ENCODE data around the gene AFAP1.

AFAP1 gene

DNA sequence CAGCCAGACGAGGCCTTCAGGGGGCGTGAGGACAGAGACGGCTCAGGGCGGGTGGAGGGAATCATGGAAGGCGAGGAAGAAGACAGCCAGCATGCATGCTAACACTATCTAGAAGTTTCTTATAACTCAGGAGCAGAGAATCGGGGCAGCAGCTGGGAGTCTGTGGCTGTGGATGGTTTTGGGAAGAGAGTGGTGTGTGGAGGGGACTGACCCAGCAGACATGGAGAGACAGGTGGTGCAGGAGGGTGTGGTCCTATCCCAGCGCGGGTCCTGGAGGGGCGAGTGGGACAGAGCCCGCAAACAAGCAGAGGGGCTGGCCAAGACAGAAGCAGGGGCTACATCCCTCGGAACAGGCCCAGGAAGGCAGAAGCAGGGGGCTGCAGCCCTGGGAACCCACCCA is 192.1 kb downstream of the AFAP1 start:
- FAIRE-seq = no peak

GRCh38 chr4:7747062-7747385 is 192.6 kb downstream of the AFAP1 start:
- no peak for FAIRE-seq

- FAIRE-seq = no peak
Measured at GRCh38 chr4:7746351-7747061, 193.2 kb downstream of the AFAP1 start.

DNA sequence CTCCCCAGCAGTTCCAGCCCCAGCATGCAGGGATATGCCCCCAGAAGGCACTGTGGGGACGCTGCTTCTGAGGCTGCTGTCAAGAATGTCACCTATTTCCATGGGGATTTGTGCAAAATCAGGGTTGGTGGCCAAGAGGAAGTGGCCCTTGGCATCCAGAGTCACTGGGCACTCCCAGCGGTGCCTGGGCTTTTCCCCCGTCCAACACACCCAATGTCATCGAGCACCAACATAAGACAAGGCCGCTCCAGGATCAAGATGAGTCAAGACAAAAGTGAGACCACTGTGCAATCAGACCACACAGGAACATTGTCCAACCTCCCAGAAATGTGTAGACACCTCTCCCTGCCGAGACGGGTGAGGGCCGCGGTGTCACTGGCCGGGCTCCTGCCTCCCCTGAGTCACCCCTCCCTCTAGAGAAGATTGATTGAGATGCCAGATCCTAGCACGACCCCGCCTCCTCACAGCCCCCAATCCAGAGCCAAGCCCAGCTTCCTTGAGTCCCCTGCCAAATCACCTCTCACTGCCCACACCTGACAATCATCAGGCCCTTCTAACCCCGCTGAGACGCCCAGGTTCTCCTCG is 194.3 kb downstream of the AFAP1 start:
- no peak for FAIRE-seq

- FAIRE-seq = no peak
Measured at GRCh38 chr4:7744142-7744804, 195.4 kb downstream of the AFAP1 start.

DNA sequence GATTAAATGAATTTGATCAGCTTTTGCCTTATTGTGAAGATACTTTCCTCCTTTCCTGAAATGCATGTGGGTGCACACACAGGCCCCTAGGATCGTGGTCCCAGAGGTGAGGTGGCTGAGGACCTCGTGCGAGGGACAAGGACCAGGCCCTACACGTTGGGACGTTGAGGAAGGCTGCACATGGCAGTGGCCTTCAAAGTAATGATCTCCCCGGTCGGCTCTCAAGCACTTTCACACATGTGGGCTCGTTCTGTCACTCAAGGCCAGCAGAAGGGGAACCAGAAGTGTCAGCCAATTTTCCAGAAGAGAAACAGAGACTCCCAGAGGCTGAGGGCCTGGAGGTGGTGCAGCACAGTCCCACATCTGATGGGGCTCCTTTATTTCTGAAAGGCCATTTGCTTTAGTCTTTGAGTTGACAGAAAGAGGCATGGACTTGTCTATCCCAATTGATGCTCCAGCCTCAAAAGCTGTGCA is 196.8 kb downstream of the AFAP1 start:
- no peak for FAIRE-seq

- no peak for FAIRE-seq
Measured at GRCh38 chr4:7741946-7742806, 197.5 kb downstream of the AFAP1 start.

- no peak for FAIRE-seq
Measured at GRCh38 chr4:7740866-7741525, 198.7 kb downstream of the AFAP1 start.

DNA sequence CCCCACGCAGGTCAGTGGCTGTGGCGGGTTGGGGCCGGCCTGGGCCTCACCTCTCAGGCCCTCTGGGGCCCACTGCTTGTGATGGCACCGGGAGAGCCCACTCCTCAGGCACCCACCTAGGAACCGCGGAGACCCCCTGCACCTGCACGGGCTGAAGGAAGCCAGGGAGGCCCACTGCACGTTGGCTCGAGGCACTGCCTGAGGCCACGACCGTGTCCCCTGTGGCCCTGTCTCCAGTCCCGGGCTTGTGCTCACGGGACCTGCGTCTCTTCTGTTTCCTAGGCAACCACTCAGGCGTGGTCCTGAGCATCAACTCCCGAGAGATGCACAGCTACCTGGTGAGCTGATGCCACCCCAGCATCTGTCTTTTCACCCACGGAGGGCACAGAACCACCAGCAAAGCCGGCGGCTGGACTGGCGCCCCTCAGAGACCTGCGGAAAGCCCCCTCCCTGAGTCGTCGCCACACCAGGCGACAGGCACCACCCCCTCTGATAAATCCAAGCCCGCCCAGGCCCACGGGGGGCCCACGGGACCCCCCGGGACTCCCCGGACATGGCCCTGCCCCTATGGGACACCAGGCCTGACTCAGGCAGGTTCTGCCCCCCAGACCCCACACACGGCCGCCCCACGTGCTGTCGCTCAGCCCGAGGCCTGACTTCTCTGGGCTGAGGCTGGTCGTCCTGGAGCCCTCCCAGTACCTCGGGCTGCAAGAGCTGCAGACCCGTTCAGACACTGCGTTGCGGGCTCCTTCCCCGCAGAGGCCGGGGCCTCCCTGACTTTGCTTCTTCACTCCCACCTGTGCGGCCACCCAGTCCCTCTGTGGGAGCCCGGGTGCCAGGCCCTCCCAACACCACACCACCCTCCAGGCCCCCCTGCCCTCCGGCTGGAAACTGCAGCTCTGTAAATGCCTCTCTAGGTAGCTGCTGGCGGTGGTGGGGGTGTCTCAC is 199.5 kb downstream of the AFAP1 start:
- FAIRE-seq = no peak

GRCh38 chr4:7739077-7739917 is 200.4 kb downstream of the AFAP1 start:
- FAIRE-seq = no peak

GRCh38 chr4:7738458-7739076 is 201.1 kb downstream of the AFAP1 start:
- FAIRE-seq = no peak

GRCh38 chr4:7737752-7738457 is 201.8 kb downstream of the AFAP1 start:
- FAIRE-seq = no peak

DNA sequence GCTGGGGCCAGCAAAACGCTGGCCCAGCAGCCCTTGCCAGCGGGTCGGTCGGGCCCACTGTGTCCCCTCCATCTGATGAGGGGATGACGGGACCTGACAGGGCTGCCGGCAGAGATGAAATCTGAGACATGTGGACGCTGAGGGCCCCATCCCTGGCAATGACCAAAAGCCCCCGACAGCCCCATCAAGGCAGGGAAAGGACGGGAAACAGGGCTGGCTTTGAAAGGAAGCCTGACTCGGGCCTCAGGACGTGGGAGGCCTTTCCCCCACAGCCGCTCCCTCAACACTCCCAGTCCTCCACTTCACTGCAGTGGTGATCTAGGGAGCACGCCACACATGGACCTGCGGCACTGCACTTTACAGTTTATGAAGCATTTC is 202.4 kb downstream of the AFAP1 start:
- no peak for FAIRE-seq

DNA sequence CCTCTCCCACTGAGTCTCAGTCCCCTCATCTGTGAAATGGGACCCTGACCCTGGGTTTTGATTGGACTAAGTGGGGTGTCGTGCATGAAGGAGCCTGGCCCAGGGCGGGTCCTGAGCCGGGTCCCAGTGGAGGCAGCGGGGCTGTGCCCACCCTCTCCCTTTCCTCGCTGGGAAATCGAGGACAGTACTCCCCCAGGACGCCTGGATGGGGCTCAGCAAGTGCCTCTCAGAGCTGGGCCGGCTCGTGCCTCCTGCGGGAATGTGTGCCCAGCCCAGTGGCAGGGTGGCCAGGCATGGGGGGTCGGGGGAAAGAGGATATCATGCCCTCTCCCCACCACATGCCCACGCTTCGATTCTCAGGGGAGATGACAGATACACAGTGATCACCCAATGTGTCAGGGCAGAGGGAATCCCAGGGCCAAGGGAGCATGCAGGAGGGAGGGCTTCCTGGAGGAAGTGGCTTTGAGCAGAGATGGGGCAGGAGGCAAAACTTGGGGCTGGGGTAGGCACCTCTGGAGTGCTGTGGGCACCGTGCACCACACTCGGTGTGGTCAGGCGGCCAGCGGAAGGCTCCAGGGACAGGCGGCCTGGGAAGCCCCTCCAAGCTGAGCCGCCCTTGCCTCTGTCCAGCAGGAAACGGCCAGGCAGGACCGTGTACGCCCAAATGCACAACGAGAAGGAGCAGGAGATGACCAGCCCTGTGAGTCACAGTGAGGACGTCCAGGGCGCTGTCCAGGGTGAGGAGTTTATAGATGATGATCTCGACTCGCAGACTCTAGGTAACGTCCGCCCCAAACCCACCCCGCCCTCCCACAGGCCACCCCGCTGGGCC is 203.0 kb downstream of the AFAP1 start:
- no peak for FAIRE-seq

- no peak for FAIRE-seq
Measured at GRCh38 chr4:7735961-7736360, 203.7 kb downstream of the AFAP1 start.

DNA sequence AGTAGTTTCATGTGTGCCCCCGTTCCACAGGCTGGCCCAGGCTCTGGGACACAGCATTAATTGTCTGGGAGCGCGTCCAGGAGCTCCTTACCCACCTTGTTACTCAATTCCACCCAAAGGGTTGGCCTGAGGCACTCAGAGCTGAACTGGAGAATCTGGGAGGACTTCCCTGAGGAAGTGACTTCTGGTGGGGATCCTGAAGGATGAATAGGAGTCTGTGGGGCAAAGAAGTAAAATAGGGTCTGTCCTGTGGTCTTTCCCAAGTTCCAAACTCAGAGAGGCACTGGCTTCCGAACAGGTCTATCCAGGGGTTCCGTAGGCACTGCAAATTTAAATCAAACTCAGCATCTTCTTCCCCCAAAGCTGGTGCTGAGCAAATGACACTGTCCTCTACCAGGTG is 204.3 kb downstream of the AFAP1 start:
- FAIRE-seq = no peak

DNA sequence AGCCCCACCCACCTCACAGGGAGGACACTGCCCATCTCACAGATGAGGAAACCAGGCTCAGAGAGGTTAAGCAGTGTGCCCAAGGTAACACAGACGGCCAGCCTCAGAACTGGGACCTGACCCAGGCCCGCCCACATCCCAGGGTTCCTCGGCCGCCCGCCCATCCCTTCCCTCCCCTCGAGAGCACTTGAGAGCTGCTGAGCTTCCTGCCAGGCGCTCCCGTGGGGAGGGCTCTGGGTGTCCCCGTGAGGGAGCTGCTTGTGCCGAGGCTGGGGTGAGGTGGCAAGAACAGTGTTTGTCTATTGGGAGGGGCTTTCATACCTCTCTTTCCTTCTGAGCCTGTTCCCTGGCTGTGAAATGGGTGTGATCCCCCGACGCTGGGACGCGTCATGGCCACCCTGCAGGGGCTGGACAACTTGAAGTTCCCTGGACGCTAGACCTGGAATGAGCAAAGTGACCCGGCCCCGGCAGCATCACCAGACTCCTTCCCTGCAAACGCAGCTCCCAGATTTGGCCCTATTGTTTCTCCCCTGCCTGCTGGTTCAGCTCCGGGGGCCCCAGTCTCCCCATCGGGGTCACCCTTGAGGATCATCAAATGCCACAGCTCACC is 204.9 kb downstream of the AFAP1 start:
- no peak for FAIRE-seq
